ENCODE results near the gene CLEC11A.
"Not testable (repeated sequence)": the region's sequence is repeated elsewhere in the genome, so short reads cannot be mapped to it uniquely, and the experiment has no call there.

CLEC11A gene

GRCh38 chr19:50768277-50768676 is 45.1 kb downstream of the CLEC11A start:
- Histone ChIP-seq H3K27ac (no peak overlapping the region), H3K9me3 (ENCODE audit: low read depth, low read length) (no peaks in the 10 kb centered on the region; the same call in 1 of the 2 replicates), H3K36me3 (ENCODE audit: insufficient read depth, low read length) (no peaks in the 10 kb centered on the region), H3K9ac (ENCODE audit: insufficient read length) (no peak overlapping the region), H3K4me3 (no peak overlapping the region)
- DNase-seq (ENCODE audit: low read depth, low spot score), result no peak
- TF ChIP-seq FOXP2 (optimal IDR thresholded peaks at IDR 0.05; ENCODE audit: control extremely low read depth, extremely low read length, insufficient read depth) (no peak), POLR2AphosphoS5 (IDR thresholded peaks at IDR 0.05; ENCODE audit: borderline replicate concordance, low read depth, low read length) (no peak), EZH2 (IDR thresholded peaks at IDR 0.05) (no peak)

DNA sequence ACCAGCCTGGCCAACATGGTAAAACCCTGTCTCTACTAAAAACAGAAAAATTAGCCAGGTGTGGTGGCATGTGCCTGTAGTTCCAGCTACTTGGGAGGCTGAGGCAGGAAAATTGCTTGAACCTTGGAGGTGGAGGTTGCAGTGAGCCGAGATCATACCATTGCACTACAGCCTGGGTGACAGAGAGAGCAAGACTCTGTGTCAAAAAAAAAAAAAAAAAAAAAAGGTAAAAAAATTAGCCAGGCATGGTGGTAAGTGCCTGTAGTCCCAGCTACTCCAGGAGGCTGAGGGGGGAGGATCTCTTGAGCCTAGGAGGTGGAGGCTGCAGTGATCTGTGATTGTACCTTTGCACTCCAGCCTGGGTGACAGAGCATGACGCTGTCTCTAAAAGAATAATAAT is 47.0 kb downstream of the CLEC11A start, which contains the start of gene GPR32:
GPR32 (plus strand) TSS at position 301 of the 400 bp plus-strand sequence. CDS start 137 bp downstream, outside the sequence.
- H3K9ac ChIP-seq (ENCODE audit: insufficient read length); H3K4me3 ChIP-seq; H3K9me3 ChIP-seq (ENCODE audit: low read depth, low read length); DNase-seq (ENCODE audit: low read depth, low spot score); H3K27ac ChIP-seq; H3K36me3 ChIP-seq (ENCODE audit: insufficient read depth, low read length): not testable (repeated sequence)

GRCh38 chr19:50770888-50771287 is 47.7 kb downstream of the CLEC11A start:
- DNase-seq (ENCODE audit: low read depth, low spot score), result no peak
- H3K4me3 ChIP-seq, result no peak overlapping the region
- TF ChIP-seq POLR2AphosphoS5 (IDR thresholded peaks at IDR 0.05; ENCODE audit: borderline replicate concordance, low read depth, low read length), result no peak
- TF ChIP-seq EZH2 (IDR thresholded peaks at IDR 0.05), result no peak
- TF ChIP-seq FOXP2 (optimal IDR thresholded peaks at IDR 0.05; ENCODE audit: control extremely low read depth, extremely low read length, insufficient read depth), result no peak
- H3K9me3 ChIP-seq (ENCODE audit: low read depth, low read length), result no peaks in the 10 kb centered on the region; the same call in 1 of the 2 replicates
- no peaks in the 10 kb centered on the region for H3K36me3 ChIP-seq (ENCODE audit: insufficient read depth, low read length)
- H3K27ac ChIP-seq, result no peak overlapping the region
- H3K9ac ChIP-seq (ENCODE audit: insufficient read length), result no peak overlapping the region

DNA sequence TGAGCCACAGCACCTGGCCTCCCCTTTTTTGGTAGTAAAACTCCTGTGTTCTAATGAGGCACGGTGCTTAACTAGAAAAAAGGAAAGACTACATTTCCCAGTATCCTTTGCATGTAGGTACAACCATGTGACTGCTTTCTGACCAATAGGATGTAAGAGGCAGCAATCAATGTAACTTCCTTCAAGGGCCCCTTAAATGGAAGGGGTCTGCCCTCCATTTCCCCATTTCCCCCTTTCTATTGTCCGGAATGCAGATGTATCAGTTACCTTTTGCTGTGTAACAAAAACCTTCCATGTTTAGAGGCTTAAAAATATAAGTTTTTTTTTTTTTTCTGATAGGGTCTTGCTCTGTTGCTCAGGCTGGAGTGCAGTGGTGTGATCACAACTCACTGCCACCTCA is 49.3 kb downstream of the CLEC11A start:
- no peaks in the 10 kb centered on the region; the same call in 1 of the 2 replicates for H3K9me3 ChIP-seq (ENCODE audit: low read depth, low read length)
- TF ChIP-seq FOXP2 (optimal IDR thresholded peaks at IDR 0.05; ENCODE audit: control extremely low read depth, extremely low read length, insufficient read depth) (no peak), EZH2 (IDR thresholded peaks at IDR 0.05) (no peak), POLR2AphosphoS5 (IDR thresholded peaks at IDR 0.05; ENCODE audit: borderline replicate concordance, low read depth, low read length) (no peak)
- H3K36me3 ChIP-seq (ENCODE audit: insufficient read depth, low read length), result no peaks in the 10 kb centered on the region
- H3K9ac ChIP-seq (ENCODE audit: insufficient read length), result no peak overlapping the region
- no peak overlapping the region for H3K4me3 ChIP-seq
- no peak overlapping the region for H3K27ac ChIP-seq
- no peak for DNase-seq (ENCODE audit: low read depth, low spot score)

DNA sequence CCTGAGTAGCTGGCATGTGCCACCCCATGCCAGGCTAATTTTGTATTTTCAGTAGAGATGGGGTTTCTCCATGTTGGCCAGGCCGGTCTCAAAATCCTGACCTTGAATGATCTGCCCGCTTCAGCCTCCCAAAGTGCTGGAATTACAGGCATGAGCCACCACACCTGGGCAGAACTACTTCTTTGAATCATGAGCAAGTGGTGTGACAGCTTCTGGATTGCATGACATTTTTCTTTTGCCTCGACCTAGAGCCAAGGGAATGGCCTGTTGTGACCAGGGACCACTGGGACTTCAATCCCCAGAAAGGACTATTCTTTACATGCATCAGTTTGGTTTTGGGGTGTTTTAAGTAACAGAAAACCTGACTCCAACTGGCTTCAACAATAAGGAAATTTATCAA is 49.7 kb downstream of the CLEC11A start:
- not testable (repeated sequence) for H3K27ac ChIP-seq; H3K9ac ChIP-seq (ENCODE audit: insufficient read length); DNase-seq (ENCODE audit: low read depth, low spot score); H3K9me3 ChIP-seq (ENCODE audit: low read depth, low read length); H3K36me3 ChIP-seq (ENCODE audit: insufficient read depth, low read length); H3K4me3 ChIP-seq

- not testable (repeated sequence) for H3K4me3 ChIP-seq; H3K36me3 ChIP-seq (ENCODE audit: insufficient read depth, low read length); H3K9ac ChIP-seq (ENCODE audit: insufficient read length); DNase-seq (ENCODE audit: low read depth, low spot score); H3K27ac ChIP-seq; H3K9me3 ChIP-seq (ENCODE audit: low read depth, low read length)
These were observed 50.3 kb downstream of the CLEC11A start for GRCh38 chr19:50773454-50773853.

Measured in SK-N-MC (cell line).